ENCODE measurements around the gene ADGRG7.

GRCh38 chr3:100575704-100576103 lies 33.7 kb upstream of the ADGRG7 start:
- TF ChIP-seq GATA2 (IDR thresholded peaks at IDR 0.05; ENCODE audit: low read depth, low read length) (no peak), GATA3 (IDR thresholded peaks at IDR 0.05; ENCODE audit: low read depth, low read length) (no peak)

Measured in SH-SY5Y (cell line).